GM19240 (cell line): ENCODE data around the gene GPR84.
"Not testable (repeated sequence)": the region's sequence is repeated elsewhere in the genome, so short reads cannot be mapped to it uniquely, and the experiment has no call there.

Experiments used
- DNase-seq: peaks from one replicate; pipeline ENCODE4 v3.0.0; 2011; ENCODE audit warnings: low spot score; ENCODE audit not compliant: insufficient read length

The GPR84 gene

GRCh38 chr12:54356228-54356627 is 8.1 kb downstream of the GPR84 start:
- DNase-seq, result no peak

- DNase-seq, result no peak
Observed at GRCh38 chr12:54355104-54355815, 9.0 kb downstream of the GPR84 start.

DNA sequence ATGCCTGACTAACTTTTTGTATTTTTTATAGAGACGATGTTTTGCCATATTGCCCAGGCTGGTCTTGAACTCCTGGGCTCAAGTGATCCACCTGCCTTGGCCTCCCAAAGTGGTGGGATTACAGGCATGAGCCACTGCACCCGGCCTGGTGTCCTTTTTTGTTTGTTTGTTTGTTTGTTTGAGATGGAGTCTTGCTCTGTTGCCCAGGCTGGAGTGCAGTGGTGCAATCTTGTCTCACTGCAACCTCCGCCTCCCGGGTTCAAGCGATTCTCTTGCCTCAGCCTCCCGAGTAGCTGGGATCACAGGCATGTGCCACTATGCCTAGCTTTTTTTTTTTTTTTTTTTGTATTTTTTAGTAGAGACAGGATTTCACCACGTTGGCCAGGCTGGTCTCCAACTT is 10.0 kb downstream of the GPR84 start:
- not testable (repeated sequence) for DNase-seq

DNA sequence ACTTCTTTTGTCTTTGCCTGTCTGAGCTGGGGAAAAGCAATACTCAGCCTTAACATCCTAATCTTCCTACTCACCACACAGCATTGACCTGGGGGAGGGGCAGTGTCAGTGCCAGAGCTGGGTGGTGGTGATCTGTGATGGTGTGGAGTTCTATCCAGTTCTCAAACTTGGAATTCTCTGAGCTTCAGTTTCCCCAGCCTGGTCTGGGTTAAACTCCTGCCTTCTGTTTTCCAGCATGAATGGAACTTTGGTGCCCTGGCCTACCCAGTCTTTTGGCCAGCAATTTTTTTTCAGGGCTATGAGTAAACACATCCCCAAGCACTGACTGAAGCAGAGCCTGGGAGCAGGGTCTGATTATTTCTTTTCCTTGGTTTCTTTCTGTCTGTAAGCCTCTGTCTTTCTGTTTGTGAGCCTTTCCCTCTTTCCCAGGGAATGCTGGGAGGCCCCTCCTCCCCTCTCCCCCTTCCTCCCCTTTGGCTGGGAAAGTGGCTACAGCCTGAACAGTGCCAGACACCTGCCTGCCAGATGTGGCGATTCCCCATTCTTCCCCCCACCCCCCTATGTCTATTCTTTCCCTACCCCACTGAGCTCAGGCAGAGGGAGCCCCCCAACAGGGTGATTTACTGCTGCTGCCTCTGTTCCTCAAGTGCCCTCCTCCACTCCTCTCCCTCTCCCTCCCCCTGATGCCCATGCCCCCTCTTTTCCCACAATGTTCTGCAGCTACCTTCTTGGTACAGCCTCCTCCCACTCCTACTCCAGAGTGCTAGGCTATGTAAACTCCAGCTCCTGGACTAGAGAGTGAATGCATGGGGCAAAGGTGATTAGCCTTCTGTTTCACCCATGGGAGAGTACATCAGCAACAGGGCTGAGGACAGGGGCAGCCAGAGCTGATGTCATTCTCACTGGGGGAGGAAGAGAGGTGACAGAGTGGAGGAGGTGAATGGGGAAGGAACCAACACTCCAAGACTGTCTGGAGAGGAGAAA is 11.1 kb downstream of the GPR84 start:
- no peak for DNase-seq

DNA sequence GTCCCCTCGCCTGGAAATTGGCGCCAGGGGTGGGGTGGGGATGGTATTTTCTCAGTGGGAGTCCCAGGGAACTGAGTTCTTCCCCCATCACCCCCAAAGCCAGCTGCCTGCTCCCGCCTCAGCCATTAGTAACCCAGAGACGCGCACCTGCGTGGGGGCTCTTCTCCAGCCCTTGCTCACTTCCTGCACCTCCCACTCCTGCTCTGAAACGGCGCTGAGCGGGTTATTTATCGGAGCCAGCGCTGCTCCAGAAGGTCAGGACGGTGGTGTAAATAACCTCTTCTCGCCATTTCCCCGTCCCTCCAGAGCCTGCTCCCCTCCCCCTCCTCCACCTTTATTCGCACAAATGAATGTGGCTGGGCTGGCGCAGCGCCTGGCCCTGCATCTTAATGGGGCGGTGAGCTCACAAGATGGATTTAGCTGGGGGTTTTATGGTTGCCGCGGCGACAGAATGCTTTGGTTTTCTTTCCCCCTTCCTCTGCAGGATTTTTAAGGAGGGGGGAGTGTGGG is 12.2 kb downstream of the GPR84 start:
- no peak for DNase-seq

DNA sequence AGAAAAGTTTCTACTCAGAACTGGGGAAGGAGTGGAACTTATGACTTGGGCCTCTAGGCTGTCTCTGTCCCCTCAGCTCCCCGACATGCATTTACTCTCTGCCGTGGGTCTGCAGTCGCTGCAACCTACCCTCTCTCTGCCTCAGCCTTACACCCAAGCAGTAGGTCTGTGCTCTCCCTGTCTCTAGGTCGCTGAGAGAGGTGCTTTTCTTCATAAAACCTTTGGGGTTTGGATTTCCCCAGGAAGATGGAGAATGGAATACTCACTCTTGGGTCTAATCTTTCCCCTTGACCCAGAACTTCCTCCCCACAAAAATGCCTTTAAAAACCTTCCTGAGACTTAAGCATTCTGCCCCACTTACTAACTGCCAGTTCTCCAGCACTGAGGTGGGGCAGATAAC is 12.9 kb downstream of the GPR84 start:
- DNase-seq, result no peak

DNA sequence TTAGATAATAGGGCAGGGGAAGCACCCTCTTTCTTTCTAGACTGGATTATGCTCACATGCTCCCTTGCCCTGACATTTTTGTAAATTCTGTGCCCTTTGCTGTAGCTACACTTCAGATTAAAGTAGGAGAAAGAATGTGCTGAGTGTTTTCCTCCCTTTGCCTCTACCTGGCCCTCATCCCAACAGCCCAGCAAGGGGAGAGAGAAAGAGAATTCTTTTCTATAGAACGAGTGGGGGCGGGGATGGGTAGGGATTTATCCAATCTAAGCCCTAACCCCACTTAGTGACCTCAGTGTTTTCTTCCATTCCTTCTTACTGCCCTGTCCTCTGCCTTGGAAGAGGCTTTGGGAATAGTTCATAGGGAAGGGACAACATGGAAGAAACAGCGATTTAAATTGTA is 13.5 kb downstream of the GPR84 start:
- DNase-seq, result no peak

DNA sequence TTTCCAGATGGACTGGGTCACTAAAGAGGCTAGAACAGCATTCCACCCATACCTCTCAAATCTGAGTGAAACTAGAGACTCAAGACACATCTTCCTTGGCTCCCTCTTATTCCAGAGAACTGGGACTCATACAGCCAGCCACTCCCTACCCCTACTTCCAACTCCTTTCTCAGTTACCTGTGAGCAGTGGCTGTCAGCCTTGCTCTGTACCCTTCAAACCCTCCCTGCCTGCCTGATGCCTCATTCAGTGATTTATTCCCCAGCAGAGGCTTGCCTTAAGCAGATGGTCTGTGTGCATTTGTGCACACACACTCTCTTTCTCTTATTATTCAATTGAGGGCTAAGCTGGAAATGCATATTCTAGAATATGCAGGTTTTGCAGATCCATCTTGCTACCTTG is 14.6 kb downstream of the GPR84 start:
- DNase-seq, result no peak

DNA sequence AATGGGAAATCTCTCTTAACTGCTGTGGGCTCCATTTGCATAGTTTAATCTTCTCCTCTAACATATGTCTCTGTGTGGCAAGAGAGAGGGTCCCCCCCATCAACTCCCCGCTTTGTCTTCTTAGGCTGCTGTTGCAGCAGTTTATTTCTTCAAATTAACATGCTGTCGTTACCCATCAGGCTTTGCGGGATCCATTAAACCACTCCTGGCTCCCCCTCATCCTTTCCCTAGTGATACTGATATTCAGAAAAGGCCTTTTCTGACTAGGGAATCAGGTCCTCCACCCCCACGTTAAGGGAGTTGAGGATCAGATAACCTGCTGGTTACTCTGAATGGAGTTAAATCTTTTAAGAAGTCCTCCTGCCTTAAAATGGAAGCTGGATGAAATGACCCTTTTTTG is 15.2 kb downstream of the GPR84 start:
- DNase-seq, result no peak

- DNase-seq, result no peak
Observed at GRCh38 chr12:54341378-54342300, 22.6 kb downstream of the GPR84 start.

DNA sequence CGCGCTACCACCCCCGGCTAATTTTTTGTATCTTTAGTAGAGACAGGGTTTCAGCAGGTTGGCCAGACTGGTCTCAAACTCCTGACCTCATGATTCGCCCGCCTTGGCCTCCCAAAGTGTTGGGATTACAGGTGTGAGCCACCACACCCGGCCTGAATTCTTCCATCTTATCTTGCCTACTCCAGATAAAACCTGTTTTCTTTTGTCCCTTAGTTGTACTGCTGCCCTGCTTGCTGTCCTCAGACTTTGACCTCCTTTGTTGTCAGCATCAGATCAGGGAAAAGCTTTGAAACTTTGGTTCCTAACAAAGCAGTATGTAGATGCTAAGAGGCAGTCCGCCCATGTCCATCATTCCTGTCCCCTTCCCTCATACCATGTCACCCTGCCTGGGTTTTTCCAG is 23.4 kb downstream of the GPR84 start:
- no peak for DNase-seq

GRCh38 chr12:54338698-54339296 is 25.5 kb downstream of the GPR84 start:
- no peak for DNase-seq

- no peak for DNase-seq
Observed at GRCh38 chr12:54337854-54338650, 26.2 kb downstream of the GPR84 start.

GRCh38 chr12:54337280-54337842 is 26.9 kb downstream of the GPR84 start:
- no peak for DNase-seq

- no peak for DNase-seq
Observed at GRCh38 chr12:54333420-54334034, 30.8 kb downstream of the GPR84 start.

- DNase-seq, result no peak
Observed at GRCh38 chr12:54331461-54331860, 32.8 kb downstream of the GPR84 start.

- DNase-seq, result no peak
Observed at GRCh38 chr12:54330442-54330841, 33.8 kb downstream of the GPR84 start.

- no peak for DNase-seq
Observed at GRCh38 chr12:54329759-54330158, 34.5 kb downstream of the GPR84 start.
